NCI-H2029 (cell line): Measurements from ENCODE around the gene MAP3K4.
A peak's percentile ranks its signal among the peaks of the same experiment; 100 is the strongest.

Source experiments
- DNase-seq: peaks from one replicate; lab custom pipeline; 2025; lab: John Stamatoyannopoulos, UW

Gene MAP3K4

GRCh38 chr6:160991406-160992060 lies at the start of gene MAP3K4:
MAP3K4 (plus strand) TSS chr6:160991769; CDS start chr6:160991932, 163 bp downstream.
- DNase-seq: peak; percentile 65

GRCh38 chr6:160943997-160944396 lies 47.6 kb upstream of the MAP3K4 start:
- no peak for DNase-seq

- DNase-seq: no peak
Measured at GRCh38 chr6:160945516-160946177, 45.9 kb upstream of the MAP3K4 start.

GRCh38 chr6:160949531-160949930 lies 42.0 kb upstream of the MAP3K4 start:
- no peak for DNase-seq

- no peak for DNase-seq
Measured at GRCh38 chr6:160950507-160950906, 41.1 kb upstream of the MAP3K4 start.

GRCh38 chr6:160951187-160952030 lies 40.2 kb upstream of the MAP3K4 start:
- no peak for DNase-seq

- DNase-seq: no peak
Measured at GRCh38 chr6:160952633-160953281, 38.8 kb upstream of the MAP3K4 start.

- no peak for DNase-seq
Measured at GRCh38 chr6:160955508-160956295, 35.9 kb upstream of the MAP3K4 start.

GRCh38 chr6:160956300-160957035 lies 35.1 kb upstream of the MAP3K4 start:
- no peak for DNase-seq

GRCh38 chr6:160959726-160960435 lies 31.7 kb upstream of the MAP3K4 start:
- DNase-seq: no peak

GRCh38 chr6:160960839-160961238 lies 30.7 kb upstream of the MAP3K4 start:
- no peak for DNase-seq

- no peak for DNase-seq
Measured at GRCh38 chr6:160962835-160963623, 28.5 kb upstream of the MAP3K4 start.

- no peak for DNase-seq
Measured at GRCh38 chr6:160963651-160964050, 27.9 kb upstream of the MAP3K4 start.

GRCh38 chr6:160965893-160966292 lies 25.7 kb upstream of the MAP3K4 start:
- DNase-seq: no peak

- DNase-seq: no peak
Measured at GRCh38 chr6:160966493-160967229, 24.9 kb upstream of the MAP3K4 start.

GRCh38 chr6:160967351-160967750 lies 24.2 kb upstream of the MAP3K4 start:
- DNase-seq: no peak

GRCh38 chr6:160967833-160968232 lies 23.7 kb upstream of the MAP3K4 start:
- no peak for DNase-seq

GRCh38 chr6:160971171-160971570 lies 20.4 kb upstream of the MAP3K4 start:
- no peak for DNase-seq

- DNase-seq: no peak
Measured at GRCh38 chr6:160972111-160972510, 19.5 kb upstream of the MAP3K4 start.
